HG03139 (cell line): ENCODE measurements around the gene VSIR.

Experiments
- ATAC-seq: cut with Tn5 transposase; IDR thresholded peaks from one replicate; pipeline ENCODE4 v1.9.1; 2021; ENCODE audit not compliant: unreplicated experiment

The VSIR gene

GRCh38 chr10:71735709-71736569 is 37.4 kb downstream of the VSIR start:
- no peak for ATAC-seq

- no peak for ATAC-seq
Observed at GRCh38 chr10:71734797-71735196, 38.5 kb downstream of the VSIR start.

DNA sequence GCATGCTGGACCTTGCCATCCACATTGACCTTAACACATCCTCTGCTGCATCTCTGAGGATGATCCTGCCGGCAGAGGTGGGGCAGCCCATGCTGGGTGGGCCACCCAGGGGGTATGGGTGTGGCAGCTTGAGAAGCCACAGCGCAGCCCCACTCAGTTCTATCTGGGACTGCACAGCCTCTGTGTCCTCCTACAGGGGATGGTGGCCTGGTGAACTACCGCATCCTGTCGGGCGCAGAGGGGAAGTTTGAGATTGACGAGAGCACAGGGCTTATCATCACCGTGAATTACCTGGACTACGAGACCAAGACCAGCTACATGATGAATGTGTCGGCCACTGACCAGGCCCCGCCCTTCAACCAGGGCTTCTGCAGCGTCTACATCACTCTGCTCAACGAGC is 41.5 kb downstream of the VSIR start:
- ATAC-seq = no peak

DNA sequence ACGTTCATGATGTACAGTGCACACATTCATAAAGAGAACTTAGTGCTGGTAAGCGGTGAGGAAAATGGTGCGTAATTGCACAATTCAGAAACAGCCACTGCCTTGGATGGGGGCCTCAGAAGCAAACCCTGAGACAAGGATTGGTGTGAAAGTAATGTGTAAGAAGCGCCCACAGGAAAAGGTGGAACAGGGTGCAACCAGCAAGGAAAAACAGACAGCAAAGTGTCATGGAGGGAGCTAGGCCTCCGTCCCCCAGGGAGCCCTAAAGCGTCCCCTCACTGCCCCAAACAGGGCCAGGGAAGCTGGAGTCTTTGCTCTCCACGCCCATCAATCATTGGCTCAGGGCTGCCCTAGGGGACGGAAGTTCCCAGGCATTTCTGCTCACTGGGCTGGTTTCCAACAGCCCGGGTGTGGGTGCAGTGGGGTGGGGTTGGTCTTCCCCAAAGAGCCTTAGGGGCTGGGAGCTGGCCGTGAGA is 44.1 kb downstream of the VSIR start:
- no peak for ATAC-seq

GRCh38 chr10:71727738-71728737 is 45.3 kb downstream of the VSIR start:
- peak; percentile 43 for ATAC-seq

- peak; percentile 41 for ATAC-seq
Observed at GRCh38 chr10:71727105-71727737, 46.1 kb downstream of the VSIR start.

DNA sequence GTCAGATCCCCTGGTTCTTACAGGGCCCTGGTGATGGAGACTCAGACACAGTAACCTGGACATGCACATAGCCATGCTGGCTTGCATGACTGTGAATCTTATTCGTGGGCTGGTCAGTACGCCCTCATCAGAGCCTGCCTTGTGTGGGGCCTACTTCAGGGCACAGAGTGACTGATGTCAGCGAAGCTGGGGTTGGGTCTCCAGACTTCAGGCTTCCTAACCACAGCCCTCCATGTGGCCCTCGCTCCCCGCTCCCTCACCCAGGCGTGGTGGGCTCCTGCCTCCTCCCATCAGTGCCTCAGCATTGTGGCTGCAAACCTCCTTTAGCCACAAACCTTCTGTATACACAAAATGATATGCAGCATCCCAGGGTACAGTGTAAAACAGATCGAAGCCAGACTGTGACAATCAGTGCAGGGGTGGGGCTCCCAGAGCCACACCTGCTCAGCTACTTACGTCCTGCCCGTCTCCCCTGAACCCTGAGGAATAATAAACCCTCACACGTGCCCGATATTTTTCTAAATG is 46.7 kb downstream of the VSIR start:
- no peak for ATAC-seq

DNA sequence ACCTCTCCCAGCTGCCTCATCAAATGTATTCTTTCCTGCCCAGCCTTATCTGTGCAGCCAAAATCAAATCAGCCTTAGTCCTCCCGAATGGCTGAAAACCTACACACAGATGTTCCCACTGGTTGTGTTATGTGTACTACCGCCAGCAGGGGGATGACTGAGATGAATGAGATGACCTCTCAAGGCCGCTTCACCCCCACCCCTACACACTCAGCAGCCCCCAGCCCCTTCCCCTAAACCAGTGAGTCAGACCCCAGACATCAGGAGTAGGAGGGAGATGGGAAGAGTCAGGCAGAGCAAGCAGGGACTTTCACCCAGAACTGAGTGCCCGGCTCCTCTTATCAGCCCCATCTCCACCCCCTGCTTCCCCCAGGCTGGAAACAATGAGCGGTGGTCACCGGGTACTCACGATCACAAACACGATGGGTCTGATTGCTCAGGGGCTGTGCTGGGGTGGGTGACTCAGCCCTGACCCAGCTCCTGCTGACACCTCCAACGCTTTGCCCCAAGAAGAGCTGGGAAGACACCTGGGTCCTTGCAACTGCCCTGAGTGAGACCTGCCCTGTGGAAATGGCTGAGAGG is 47.2 kb downstream of the VSIR start:
- ATAC-seq = no peak

GRCh38 chr10:71725249-71725648 is 48.1 kb downstream of the VSIR start:
- no peak for ATAC-seq

DNA sequence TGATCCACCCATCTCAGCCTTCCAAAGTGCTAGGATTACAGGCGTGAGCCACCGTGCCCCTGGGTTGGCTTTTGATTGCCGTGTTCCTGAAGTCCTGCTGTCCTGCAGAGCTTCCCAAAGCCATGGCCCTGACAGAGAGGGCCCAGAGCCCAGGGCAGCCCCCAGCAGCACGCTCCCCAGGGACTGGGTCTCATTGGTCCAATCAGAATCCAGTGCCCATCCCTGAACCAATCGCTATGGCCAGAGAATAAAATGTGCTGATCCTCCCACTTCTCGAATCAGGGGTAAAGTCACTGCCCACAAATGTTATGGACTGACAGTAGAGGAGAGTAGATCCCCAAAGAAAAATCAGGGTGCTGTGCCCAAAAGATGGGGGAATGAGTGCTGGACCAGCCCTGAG is 48.8 kb downstream of the VSIR start:
- no peak for ATAC-seq

GRCh38 chr10:71723311-71723710 is 50.0 kb downstream of the VSIR start:
- ATAC-seq = no peak

DNA sequence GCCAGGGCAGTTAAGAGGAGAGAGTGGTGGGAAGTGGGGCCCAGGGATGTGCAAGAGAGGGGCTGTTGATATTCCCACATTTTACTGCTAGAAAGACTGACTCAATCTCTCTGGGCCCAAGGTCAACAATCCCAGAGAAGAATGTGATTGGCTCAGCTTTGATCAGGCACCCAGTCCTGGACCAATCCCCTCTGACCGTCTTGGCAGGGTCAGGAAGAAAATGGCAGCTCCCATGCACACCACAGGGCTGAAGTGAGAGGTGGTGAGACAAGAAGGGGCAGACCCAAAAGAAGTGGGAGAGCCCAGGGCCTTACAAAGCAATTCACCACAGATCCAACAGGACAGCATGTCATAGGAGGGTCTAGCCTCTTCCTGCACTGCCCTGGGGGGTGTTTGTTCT is 50.5 kb downstream of the VSIR start:
- no peak for ATAC-seq

- ATAC-seq = no peak
Observed at GRCh38 chr10:71721313-71721712, 52.0 kb downstream of the VSIR start.

DNA sequence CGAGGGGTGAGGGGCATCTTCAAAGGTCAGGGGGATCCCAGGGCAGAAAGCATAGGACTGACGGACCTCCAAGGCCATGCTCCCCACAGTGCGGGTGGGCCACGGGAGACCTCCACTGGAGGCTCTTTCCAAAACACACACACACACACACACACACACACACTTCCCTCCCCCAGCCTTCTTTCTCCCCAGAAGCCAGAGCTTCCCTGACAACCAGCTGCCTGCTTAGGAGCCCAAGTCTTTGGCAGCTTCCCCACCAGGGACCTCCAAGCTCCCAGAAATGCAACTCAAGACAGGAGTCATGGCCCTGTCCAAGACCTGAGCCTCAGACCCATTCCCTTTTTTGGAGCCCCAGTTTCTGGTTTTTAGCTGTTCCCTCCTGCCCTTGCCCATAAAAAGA is 53.0 kb downstream of the VSIR start:
- no peak for ATAC-seq

GRCh38 chr10:71719464-71720201 is 53.7 kb downstream of the VSIR start, which contains the start of gene C10orf105:
Gene C10orf105 (minus strand): TSS chr10:71719778. CDS start chr10:71716337, 3,441 bp downstream.
- ATAC-seq = no peak

DNA sequence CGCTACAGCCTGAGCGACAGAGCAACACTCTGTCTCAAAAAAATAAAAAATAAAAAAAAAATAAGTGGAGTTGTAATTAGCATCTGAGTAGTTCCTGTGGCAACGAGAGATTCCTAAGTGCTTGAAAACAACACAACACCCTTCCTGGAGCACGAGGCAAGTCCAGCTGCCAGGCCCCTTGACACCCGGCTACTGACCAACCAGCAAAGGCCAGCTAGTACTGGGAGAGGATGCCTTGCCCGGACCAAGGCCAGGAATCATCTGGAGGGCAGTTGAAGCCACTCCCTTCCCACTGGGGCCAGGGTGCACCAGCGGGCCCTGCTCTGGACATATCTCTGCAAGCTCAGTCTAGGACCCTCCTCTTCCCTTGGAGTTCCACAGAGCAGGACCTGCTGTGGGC is 54.3 kb downstream of the VSIR start:
- no peak for ATAC-seq

DNA sequence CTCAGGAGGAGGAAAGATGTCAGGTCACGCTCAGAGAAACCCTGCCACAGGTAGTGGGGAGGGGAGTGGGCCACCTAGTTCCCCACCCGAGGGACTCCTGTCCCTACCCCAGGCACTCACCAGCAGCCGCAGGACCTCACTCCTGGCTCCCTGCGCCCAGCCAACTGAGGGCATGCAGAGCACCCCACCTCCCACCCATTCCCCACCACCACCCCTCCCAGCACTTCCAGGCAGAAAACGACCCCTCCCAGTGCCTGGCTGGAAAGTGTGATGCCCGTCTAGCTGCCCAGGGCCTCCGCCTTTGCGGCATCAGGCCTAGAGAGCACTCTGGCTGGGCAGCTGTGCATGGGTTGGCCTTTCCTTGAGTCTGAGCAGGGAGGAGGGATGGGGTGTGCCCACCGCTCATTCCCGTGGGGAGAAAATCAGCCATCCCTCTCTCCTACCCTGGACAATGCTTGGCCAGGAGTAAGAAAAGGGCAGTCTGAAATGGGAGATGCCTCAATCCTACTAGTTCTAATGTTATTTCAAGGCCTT is 55.1 kb downstream of the VSIR start:
- ATAC-seq = no peak

DNA sequence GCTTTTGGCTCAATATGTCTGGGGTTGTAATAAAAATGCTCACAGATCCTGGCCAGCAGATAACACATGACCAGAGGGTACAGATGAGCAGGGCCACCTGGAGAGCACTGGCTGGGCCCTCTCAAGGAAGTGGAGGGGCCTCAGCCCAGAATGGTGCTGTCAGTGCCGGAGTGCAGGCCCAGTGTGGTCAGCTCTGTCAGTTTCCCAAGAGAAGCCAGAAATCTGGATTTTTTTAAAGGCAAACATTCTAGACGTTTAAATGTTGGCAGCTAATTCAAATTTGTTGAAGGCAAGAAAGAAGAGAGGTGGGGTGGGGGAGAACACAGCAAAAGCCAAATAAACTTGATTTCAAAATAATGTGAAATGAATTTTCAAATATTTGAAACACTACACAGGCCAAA is 55.8 kb downstream of the VSIR start:
- no peak for ATAC-seq

- ATAC-seq = no peak
Observed at GRCh38 chr10:71717056-71717455, 56.3 kb downstream of the VSIR start.

- ATAC-seq = no peak
Observed at GRCh38 chr10:71716426-71716825, 56.9 kb downstream of the VSIR start.
